Esophagus mucosa (tissue), 1 donor: ENCODE results near the gene HOGA1. TPM values are rescaled to one million over a fixed set of nuclear protein-coding genes. Genes with fewer than 3 reads are reported as not detected.
"Not testable (repeated sequence)": the region's sequence is repeated elsewhere in the genome, so short reads cannot be mapped to it uniquely, and the experiment has no call there.

Experiments
- ATAC-seq: fragments of 200-7000 bp; cut with Tn5 transposase; one replicate; pipeline ENCODE4 v1.9.1; 2020
- total RNA-seq: library from RNA; stranded (reverse); gene quantifications from one replicate; pipeline ENCODE4 v1.2.4, GENCODE V29; 2023
- donor health status: DM: yes; HTN: yes; CAD: no.

Gene HOGA1
- total RNA-seq, 1 donor from 2014 or later: 1.7 TPM

GRCh38 chr10:97612386-97612785 lies 28.2 kb downstream of the HOGA1 start:
- ATAC-seq: peak; percentile 85

- ATAC-seq: no peak
These were observed 34.1 kb downstream of the HOGA1 start for GRCh38 chr10:97618285-97618684.

GRCh38 chr10:97618733-97619132 lies 34.5 kb downstream of the HOGA1 start:
- ATAC-seq: no peak

- no peak for ATAC-seq
These were observed 39.1 kb downstream of the HOGA1 start for GRCh38 chr10:97623277-97623676.

GRCh38 chr10:97627731-97628130 lies 43.5 kb downstream of the HOGA1 start:
- ATAC-seq: no peak

- ATAC-seq: no peak
These were observed 44.0 kb downstream of the HOGA1 start for GRCh38 chr10:97628228-97628627.

GRCh38 chr10:97629289-97629688 lies 45.1 kb downstream of the HOGA1 start:
- no peak for ATAC-seq

GRCh38 chr10:97631098-97631497 lies 46.9 kb downstream of the HOGA1 start:
- ATAC-seq: no peak

- peak; percentile 99 for ATAC-seq
These were observed 49.0 kb downstream of the HOGA1 start, which contains the start of gene MORN4 for GRCh38 chr10:97632949-97633884. Gene MORN4, minus strand, starts transcription at chr10:97633500. Its CDS starts 13,847 bp downstream, at chr10:97619653.

GRCh38 chr10:97633921-97634320 lies 49.7 kb downstream of the HOGA1 start:
- ATAC-seq: peak; percentile 22

GRCh38 chr10:97635577-97635976 lies 51.4 kb downstream of the HOGA1 start:
- ATAC-seq: no peak

GRCh38 chr10:97639090-97639489 lies 54.9 kb downstream of the HOGA1 start:
- ATAC-seq: not testable (repeated sequence)

- peak; percentile 100 for ATAC-seq
These were observed 56.1 kb downstream of the HOGA1 start, which contains the start of gene PI4K2A for GRCh38 chr10:97640174-97640867. Gene PI4K2A, plus strand, starts transcription at chr10:97640671. Its CDS starts 72 bp downstream, at chr10:97640743.

GRCh38 chr10:97640868-97641811 lies 57.0 kb downstream of the HOGA1 start:
- ATAC-seq: peak; percentile 47

- not testable (repeated sequence) for ATAC-seq
These were observed 58.4 kb downstream of the HOGA1 start for GRCh38 chr10:97642471-97643159.

- no peak for ATAC-seq
These were observed 59.3 kb downstream of the HOGA1 start for GRCh38 chr10:97643441-97643985.

- ATAC-seq: no peak
These were observed 60.7 kb downstream of the HOGA1 start for GRCh38 chr10:97644936-97645335.

GRCh38 chr10:97647556-97647955 lies 63.4 kb downstream of the HOGA1 start:
- peak; percentile 30 for ATAC-seq

- ATAC-seq: peak; percentile 84
These were observed 64.6 kb downstream of the HOGA1 start for GRCh38 chr10:97648562-97649404.

GRCh38 chr10:97649405-97649750 lies 65.2 kb downstream of the HOGA1 start:
- not testable (repeated sequence) for ATAC-seq
